GM12878 (cell line): ENCODE results near the gene TMEM256. TPM values are rescaled to one million over a fixed set of nuclear protein-coding genes. Genes with fewer than 3 reads are reported as not detected.

Source experiments
- ASH2L ChIP-seq: fragments of 300-600, 200-600 bp; sonication (generic); IDR thresholded peaks from 2 replicates; pipeline ENCODE4 v1.6.1; 2017; ENCODE audit warnings: low read depth, mild to moderate bottlenecking, borderline replicate concordance
- BRCA1 ChIP-seq: IDR thresholded peaks from 2 replicates; pipeline ENCODE4 v1.6.1; 2011; ENCODE audit warnings: low read depth, low read length, improper control_type of control experiment
- CBFB ChIP-seq: IDR thresholded peaks from 2 replicates; pipeline ENCODE4 v1.6.1; 2016; ENCODE audit warnings: antibody characterized with exemption, low read depth
- EED ChIP-seq: sonication (generic); IDR thresholded peaks from 2 replicates; pipeline ENCODE4 v1.6.1; 2016; ENCODE audit warnings: antibody characterized with exemption, low read depth
- ETV6 ChIP-seq, 2 experiments: fragments of 450-650 bp in 1 of 2; IDR thresholded peaks in 1 of 2; conservative IDR thresholded peaks in 1 of 2; 2 replicates each; pipeline ENCODE4 v1.6.1; 2014; ENCODE audit warnings: antibody characterized with exemption in 1 of 2, borderline replicate concordance in 1 of 2, low read depth in 1 of 2, mild to moderate bottlenecking in 1 of 2, moderate library complexity in 1 of 2
- GATAD2B ChIP-seq: fragments of 450-650 bp; conservative IDR thresholded peaks from 2 replicates; pipeline ENCODE4 v1.6.1; 2017; ENCODE audit warnings: low read depth, mild to moderate bottlenecking, moderate library complexity
- HSF1 ChIP-seq: fragments of 150-350 bp; IDR thresholded peaks from 2 replicates; pipeline ENCODE4 v1.6.1; 2014; ENCODE audit warnings: mild to moderate bottlenecking, low read depth, low read length
- KDM1A ChIP-seq: fragments of 200-600 bp; sonication (generic); IDR thresholded peaks from 2 replicates; pipeline ENCODE4 v1.6.1; 2016; ENCODE audit warnings: borderline replicate concordance
- MEF2B ChIP-seq: fragments of 450-650 bp; IDR thresholded peaks from 2 replicates; pipeline ENCODE4 v1.6.1; 2018; ENCODE audit warnings: mild to moderate bottlenecking, moderate library complexity; ENCODE audit not compliant: partially characterized antibody, poor library complexity, severe bottlenecking
- NFYA ChIP-seq: IDR thresholded peaks from 2 replicates; pipeline ENCODE4 v1.6.1; 2011; ENCODE audit warnings: low read depth, mild to moderate bottlenecking, low read length, improper control_type of control experiment, borderline replicate concordance
- RAD51 ChIP-seq: fragments of 450-650 bp; IDR thresholded peaks from 2 replicates; pipeline ENCODE4 v1.6.1; 2016; ENCODE audit warnings: moderate library complexity, mild to moderate bottlenecking, inconsistent platforms
- RELA ChIP-seq: fragments of 450-650 bp; IDR thresholded peaks from 2 replicates; pipeline ENCODE4 v1.8.0; 2014; ENCODE audit warnings: borderline replicate concordance; ENCODE audit not compliant: partially characterized antibody
- RELB ChIP-seq: fragments of 450-650 bp; IDR thresholded peaks from 2 replicates; pipeline ENCODE4 v1.6.1; 2017; ENCODE audit warnings: low read depth, mild to moderate bottlenecking, moderate library complexity
- SMAD1 ChIP-seq: fragments of 450-650 bp; IDR thresholded peaks from 2 replicates; pipeline ENCODE4 v1.6.1; 2018; ENCODE audit warnings: mild to moderate bottlenecking, low read depth; ENCODE audit not compliant: partially characterized antibody
- STAT3 ChIP-seq: IDR thresholded peaks from 2 replicates; pipeline ENCODE4 v1.6.1; 2011; ENCODE audit warnings: low read depth, low read length, improper control_type of control experiment
- TCF12 ChIP-seq: IDR thresholded peaks from 2 replicates; pipeline ENCODE4 v1.6.1; 2011; ENCODE audit warnings: low read depth, mild to moderate bottlenecking, low read length
- TCF3 ChIP-seq: IDR thresholded peaks from 2 replicates; pipeline ENCODE4 v1.6.1; 2012; ENCODE audit warnings: low read depth, mild to moderate bottlenecking, low read length, borderline replicate concordance; ENCODE audit not compliant: insufficient read depth
- ZBTB33 ChIP-seq: fragments of 450-650 bp; IDR thresholded peaks from 2 replicates; pipeline ENCODE4 v1.6.1; 2017; ENCODE audit warnings: mild to moderate bottlenecking
- ZBTB4 ChIP-seq: fragments of 450-650 bp; formaldehyde crosslinking; IDR thresholded peaks from 2 replicates; pipeline ENCODE4 v1.4.0; 2022; ENCODE audit warnings: mild to moderate bottlenecking, moderate library complexity
- ZNF24 ChIP-seq: fragments of 450-650 bp; IDR thresholded peaks from 2 replicates; pipeline ENCODE4 v1.6.1; 2017; ENCODE audit warnings: antibody characterized with exemption, mild to moderate bottlenecking
- polyA plus RNA-seq, 11 experiments: library from polyadenylated mRNA; depleted of rRNA in 4 of 11; unstranded in 6 of 11; stranded (reverse) in 5 of 11; fragments of >200 nt; fragmentation: Nextera tagmentation in 4 of 11; fragmentation: Illumina TruSeq in 1 of 11; extraction: Ambion mirVana in 4 of 11; extraction: Trizol in 1 of 11; gene quantifications; 1 replicate in 1 of 11; 2 replicates in 10 of 11; pipeline versions ENCODE4 v1.2.1 to v1.2.3, GENCODE V29; 2011 to 2016; ENCODE audit warnings: inconsistent platforms in 2 of 11, missing spikeins in 2 of 11, low read depth in 1 of 11
- total RNA-seq, 4 experiments: library from RNA; depleted of rRNA in 3 of 4; stranded (reverse); fragments of >200 nt in 3 of 4; fragmentation: Illumina TruSeq in 1 of 4; extraction: Trizol in 1 of 4; gene quantifications; 2 replicates each; pipeline versions ENCODE4 v1.2.1 to v1.2.3, GENCODE V29; 2013 to 2021
- TF ChIP-seq, protein P1 (sequence below): IDR thresholded peaks from 2 replicates; pipeline ENCODE4 v1.6.1; 2011; ENCODE audit warnings: low read depth, low read length, improper control_type of control experiment, borderline replicate concordance

The TMEM256 gene
- total and polyA plus RNA-seq, 10 of the 15 experiments (the other 5 are each of a cell fraction or from before 2014, with no cell fraction given), result 57.3 to 342 (median 95.7) TPM

DNA sequence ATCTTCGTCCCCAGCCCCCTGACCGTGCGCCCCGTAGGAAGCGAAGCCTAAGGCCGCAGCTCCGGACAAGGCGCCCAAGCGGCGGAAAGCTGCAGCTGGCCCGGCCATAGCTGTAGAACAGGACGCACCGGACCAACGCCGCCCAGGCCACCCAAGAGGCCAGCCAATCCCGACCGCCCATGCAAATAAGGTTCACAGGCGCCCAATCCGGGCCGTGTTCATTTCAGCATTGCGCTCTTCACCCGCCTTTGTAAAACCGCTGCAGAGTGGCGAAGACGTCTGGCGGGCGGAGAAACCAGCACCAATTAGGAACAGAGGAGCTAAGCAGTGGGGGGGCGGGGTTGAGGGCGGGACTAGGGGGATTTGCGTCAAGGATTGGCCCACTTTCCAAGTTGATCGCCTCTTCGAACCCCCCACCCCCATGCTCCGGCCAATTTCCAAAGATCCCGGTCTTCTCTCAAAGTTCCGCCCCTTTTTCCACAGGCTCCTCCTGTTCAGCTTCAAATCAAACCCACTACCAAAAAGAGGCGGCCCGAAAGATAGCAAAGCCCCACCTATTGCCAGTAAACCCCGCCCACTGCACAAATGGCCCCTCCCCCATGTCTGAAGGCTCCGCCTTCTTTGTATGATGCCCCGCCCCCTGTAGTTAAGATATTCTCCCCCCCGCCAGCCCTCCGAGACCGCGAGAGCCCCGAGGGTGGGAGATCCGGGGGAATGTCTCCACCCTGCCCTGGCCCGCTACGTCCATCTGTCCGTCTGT is at the start of gene TMEM256 (continued):
- TF ChIP-seq NFYA (peak; percentile 63), ZBTB4 (CRISPR knock-in tag) (no peak), TCF12 (no peak), ETV6 (conservative IDR thresholded peaks at IDR 0.05 in 1 of 2, IDR thresholded peaks at IDR 0.05 in 1 of 2; ENCODE audit: borderline replicate concordance in 1 of 2, low read depth in 1 of 2) (no peak), SMAD1 (no peak), ZBTB33 (no peak), TCF3 (no peak), GATAD2B (no peak), CBFB (peak; percentile 46; the same call in 1 of the 2 replicates), RAD51 (no peak), RELB (peak; percentile 89), KDM1A (no peak), BRCA1 (no peak), RELA (no peak), STAT3 (no peak), ASH2L (no peak), ZNF24 (no peak), HSF1 (no peak), MEF2B (no peak), EED (no peak)
- TF ChIP-seq, protein P1, sequence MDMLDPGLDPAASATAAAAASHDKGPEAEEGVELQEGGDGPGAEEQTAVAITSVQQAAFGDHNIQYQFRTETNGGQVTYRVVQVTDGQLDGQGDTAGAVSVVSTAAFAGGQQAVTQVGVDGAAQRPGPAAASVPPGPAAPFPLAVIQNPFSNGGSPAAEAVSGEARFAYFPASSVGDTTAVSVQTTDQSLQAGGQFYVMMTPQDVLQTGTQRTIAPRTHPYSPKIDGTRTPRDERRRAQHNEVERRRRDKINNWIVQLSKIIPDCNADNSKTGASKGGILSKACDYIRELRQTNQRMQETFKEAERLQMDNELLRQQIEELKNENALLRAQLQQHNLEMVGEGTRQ, result no peak
